B cell (primary cell): Measurements from ENCODE around the gene NET1. TPM values are rescaled to one million over a fixed set of nuclear protein-coding genes. Genes with fewer than 3 reads are reported as not detected.

ENCODE experiments used
- ATAC-seq: fragments of 200-7000 bp; cut with Tn5 transposase; one replicate; pipeline ENCODE4 v1.10.0; 2021; ENCODE audit warnings: low read depth, mild to moderate bottlenecking, moderate number of reproducible peaks, moderate library complexity
- CTCF ChIA-PET: fragments of 350-600 bp; sonication (Branson Sonifier 250); formaldehyde crosslinking; loops from one replicate; lab custom pipeline; 2021; ENCODE audit warnings: antibody characterized with exemption, inconsistent platforms; lab: Charles Lee
- POLR2A ChIA-PET: fragments of 350-600 bp; sonication (Branson Sonifier 250); formaldehyde crosslinking; loops from one replicate; lab custom pipeline; 2021; ENCODE audit warnings: antibody characterized with exemption; lab: Charles Lee
- DNase-seq: peaks from one replicate; pipeline ENCODE4 v3.0.0; 2013
- H2AFZ ChIP-seq: 2 replicates; pipeline ENCODE4 v1.6.1; 2012; ENCODE audit warnings: mild to moderate bottlenecking, low read depth, low read length; ENCODE audit not compliant: insufficient read depth, poor library complexity, severe bottlenecking
- H3K27ac ChIP-seq, 2 donors: 1 replicate in 1 of 2; 2 replicates in 1 of 2; pipeline ENCODE4 v1.5.1; 2012 to 2013; ENCODE audit warnings: low read length in 2 of 2, mild to moderate bottlenecking in 2 of 2, moderate library complexity in 1 of 2
- H3K27me3 ChIP-seq, 4 experiments: fragments of 200-600 bp in 1 of 4; sonication (generic) in 1 of 4; replicated peaks in 1 of 4; 1 replicate in 2 of 4; 2 replicates in 2 of 4; pipeline versions ENCODE4 v1.6.1 to v1.7.0; 2013 to 2016; ENCODE audit warnings: low read length in 3 of 4, mild to moderate bottlenecking in 2 of 4, mixed read lengths in 1 of 4, moderate library complexity in 1 of 4; ENCODE audit not compliant: insufficient read depth in 4 of 4, control insufficient read depth in 3 of 4; ENCODE audit errors: control extremely low read depth in 1 of 4
- H3K36me3 ChIP-seq, 2 experiments: replicated peaks in 1 of 2; 1 replicate in 1 of 2; 2 replicates in 1 of 2; pipeline versions ENCODE4 v1.6.1 to v1.7.1; 2013; ENCODE audit warnings: low read length in 1 of 2; ENCODE audit not compliant: insufficient read depth in 2 of 2, control insufficient read depth in 1 of 2; ENCODE audit errors: control extremely low read depth in 1 of 2, extremely low read depth in 1 of 2
- H3K4me1 ChIP-seq, 2 donors: fragments of 200-600 bp in 1 of 2; sonication (generic) in 1 of 2; 1 replicate in 1 of 2; 2 replicates in 1 of 2; pipeline versions ENCODE4 v1.5.1 to v1.6.1; 2013 to 2017; ENCODE audit warnings: low read length in 2 of 2; ENCODE audit not compliant: control insufficient read depth in 2 of 2, insufficient read depth in 2 of 2
- H3K4me2 ChIP-seq: replicated peaks from 2 replicates; pipeline ENCODE3; 2012; ENCODE audit warnings: mild to moderate bottlenecking, low read depth, low read length; ENCODE audit not compliant: poor library complexity, severe bottlenecking
- H3K4me3 ChIP-seq, 5 experiments: fragments of 200-600 bp in 1 of 5; sonication (generic) in 1 of 5; 1 replicate in 3 of 5; 2 replicates in 2 of 5; pipeline versions ENCODE4 v1.5.1 to v1.7.0; 2011 to 2016; ENCODE audit warnings: low read length in 4 of 5, mild to moderate bottlenecking in 4 of 5, low read depth in 2 of 5, control low read depth in 1 of 5, moderate library complexity in 1 of 5; ENCODE audit not compliant: insufficient read depth in 1 of 5; ENCODE audit errors: control extremely low read depth in 1 of 5, extremely low read depth in 1 of 5
- H3K79me2 ChIP-seq: fragments of 200-600 bp; sonication (generic); one replicate; pipeline ENCODE4 v1.6.0; 2016; ENCODE audit warnings: low read length; ENCODE audit not compliant: control insufficient read depth, insufficient read depth
- H3K9ac ChIP-seq: fragments of 200-600 bp; sonication (generic); 2 replicates; pipeline ENCODE4 v1.6.1; 2017; ENCODE audit warnings: mild to moderate bottlenecking, low read length, moderate library complexity
- H3K9me3 ChIP-seq, 3 donors: one replicate each; pipeline versions ENCODE4 v1.6.1 to v1.7.1; 2013; ENCODE audit warnings: low read length in 2 of 3; ENCODE audit not compliant: control insufficient read depth in 2 of 3, insufficient read depth in 1 of 3; ENCODE audit errors: control extremely low read depth in 1 of 3
- H4K20me1 ChIP-seq: 2 replicates; pipeline ENCODE4 v1.6.0; 2012; ENCODE audit warnings: mild to moderate bottlenecking, low read length; ENCODE audit not compliant: insufficient read depth, control insufficient read depth, poor library complexity, severe bottlenecking
- H3K27ac Mint-ChIP-seq: one replicate; pipeline ENCODE4 v1.8.0; 2021; ENCODE audit warnings: mixed read lengths
- H3K27me3 Mint-ChIP-seq: one replicate; pipeline ENCODE4 v1.8.0; 2021; ENCODE audit warnings: mixed read lengths
- H3K4me1 Mint-ChIP-seq: one replicate; pipeline ENCODE4 v1.8.0; 2021; ENCODE audit warnings: mixed read lengths
- H3K4me3 Mint-ChIP-seq: one replicate; pipeline ENCODE4 v1.8.0; 2021; ENCODE audit warnings: mixed read lengths
- H3K9me3 Mint-ChIP-seq: one replicate; pipeline ENCODE4 v1.8.0; 2022; ENCODE audit warnings: mixed read lengths; ENCODE audit not compliant: insufficient read depth
- EZH2 ChIP-seq: IDR thresholded peaks from 2 replicates; pipeline ENCODE4 v1.6.1; 2012; ENCODE audit warnings: borderline replicate concordance, low read depth, mild to moderate bottlenecking, moderate library complexity, low read length; ENCODE audit not compliant: insufficient read depth, poor library complexity, severe bottlenecking
- whole genome bisulfite sequencing: methylation state at CpG from one replicate; pipeline ENCODE4 v1.1.5; 2013; ENCODE audit warnings: missing lambda C conversion rate; ENCODE audit not compliant: insufficient coverage; 5-methylcytosine and 5-hydroxymethylcytosine counted together
- intact Hi-C: fragments of 100-400 bp; cut with micrococcal nuclease; formaldehyde crosslinking; loops from one replicate; pipeline ENCODE4 v1.10.0; 2022
- polyA plus RNA-seq: library from polyadenylated mRNA; depleted of rRNA; stranded (reverse); fragments of >200 nt; gene quantifications from 2 replicates; pipeline ENCODE4 v1.2.3, GENCODE V29; 2012
- total RNA-seq, 2 donors: library from RNA; stranded (reverse); fragments of 120-200 nt in 1 of 2; gene quantifications; 1 replicate in 1 of 2; 2 replicates in 1 of 2; pipeline versions ENCODE4 v1.2.3 to v1.2.4, GENCODE V29; 2013 to 2022
- TF ChIP-seq, protein P1 (sequence below): fragments of 200-600 bp; IDR thresholded peaks from one replicate; pipeline ENCODE4 v1.8.0; 2022; ENCODE audit warnings: antibody characterized with exemption, mild to moderate bottlenecking

The NET1 gene
- total and polyA plus RNA-seq, 2 donors (not counting 1 experiment from before 2014, with no cell fraction given): 3.5 to 6.4 TPM

DNA sequence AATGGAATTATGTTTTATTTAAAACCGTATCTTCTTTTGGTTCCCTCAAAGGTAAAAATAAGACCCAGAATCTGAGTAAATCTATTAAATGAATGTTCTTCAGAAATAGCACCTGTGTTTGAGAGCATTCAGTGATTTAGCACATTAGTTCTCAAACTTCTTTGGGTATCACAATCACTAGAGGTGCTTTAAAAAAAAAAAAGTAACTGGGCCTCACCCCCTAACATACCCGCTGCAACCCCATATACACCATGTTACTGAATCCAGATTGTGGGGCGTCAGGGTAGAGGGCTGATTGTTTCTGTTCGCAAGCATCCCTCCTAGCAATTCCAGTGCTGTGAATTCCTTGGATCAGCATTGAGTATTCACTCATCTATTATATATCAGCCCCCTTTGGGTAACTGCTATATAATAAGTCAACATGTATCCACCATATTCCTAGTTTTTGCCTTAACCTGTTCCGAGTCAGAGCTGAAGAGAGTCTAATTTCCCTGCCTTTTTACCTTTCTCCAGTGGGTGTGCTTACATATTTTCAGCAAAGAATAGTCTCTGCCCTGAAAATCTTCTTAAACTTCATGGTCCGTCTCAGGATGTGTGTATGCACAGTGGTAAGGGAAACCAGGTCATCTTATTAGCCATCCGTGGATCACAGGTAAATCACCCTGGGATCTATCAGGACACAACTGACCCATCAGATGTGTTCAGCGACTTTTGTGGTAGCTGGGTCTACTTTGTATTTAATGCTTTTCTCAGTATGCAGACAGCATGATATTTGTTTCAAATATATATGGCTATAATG is 46.8 kb downstream of the NET1 start:
- POLR2A ChIA-PET: no interaction called here
- no peak overlapping the region for H3K27ac Mint-ChIP-seq
- WGBS: 90% methylated on average over 2 of the region's 8 CpGs

More for the DNA sequence above, 46.8 kb downstream of the NET1 start:
- Histone ChIP-seq H4K20me1 (no peaks in the 10 kb centered on the region), H3K9ac (no peak overlapping the region), H3K4me1 (peaks cover 7 to 9% of the 10 kb centered on the region in 2 donors), H3K27me3 (no peaks in the 10 kb centered on the region), H3K4me3 (no peak overlapping the region), H2AFZ (no peak overlapping the region), H3K36me3 (peaks cover 0 to 10% of the 10 kb centered on the region in 2 experiments), H3K4me2 (no peak overlapping the region), H3K9me3 (no peaks in the 10 kb centered on the region), H3K27ac (no peak overlapping the region), H3K79me2 (no peaks in the 10 kb centered on the region)
- no peaks in the 10 kb centered on the region for H3K27me3 Mint-ChIP-seq
- CTCF ChIA-PET: no interaction called here
- TF ChIP-seq EZH2: no peak
- TF ChIP-seq, protein P1, sequence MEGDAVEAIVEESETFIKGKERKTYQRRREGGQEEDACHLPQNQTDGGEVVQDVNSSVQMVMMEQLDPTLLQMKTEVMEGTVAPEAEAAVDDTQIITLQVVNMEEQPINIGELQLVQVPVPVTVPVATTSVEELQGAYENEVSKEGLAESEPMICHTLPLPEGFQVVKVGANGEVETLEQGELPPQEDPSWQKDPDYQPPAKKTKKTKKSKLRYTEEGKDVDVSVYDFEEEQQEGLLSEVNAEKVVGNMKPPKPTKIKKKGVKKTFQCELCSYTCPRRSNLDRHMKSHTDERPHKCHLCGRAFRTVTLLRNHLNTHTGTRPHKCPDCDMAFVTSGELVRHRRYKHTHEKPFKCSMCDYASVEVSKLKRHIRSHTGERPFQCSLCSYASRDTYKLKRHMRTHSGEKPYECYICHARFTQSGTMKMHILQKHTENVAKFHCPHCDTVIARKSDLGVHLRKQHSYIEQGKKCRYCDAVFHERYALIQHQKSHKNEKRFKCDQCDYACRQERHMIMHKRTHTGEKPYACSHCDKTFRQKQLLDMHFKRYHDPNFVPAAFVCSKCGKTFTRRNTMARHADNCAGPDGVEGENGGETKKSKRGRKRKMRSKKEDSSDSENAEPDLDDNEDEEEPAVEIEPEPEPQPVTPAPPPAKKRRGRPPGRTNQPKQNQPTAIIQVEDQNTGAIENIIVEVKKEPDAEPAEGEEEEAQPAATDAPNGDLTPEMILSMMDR: no peak
- peaks cover 15% of the 10 kb centered on the region for H3K4me1 Mint-ChIP-seq
- intact Hi-C loops: no loop called here
- H3K4me3 Mint-ChIP-seq: no peak overlapping the region
- DNase-seq: no peak
- no peaks in the 10 kb centered on the region for H3K9me3 Mint-ChIP-seq
- no peak for ATAC-seq
